Endothelial cell of umbilical vein (primary cell): ENCODE results near the gene PRLR. TPM values are rescaled to one million over a fixed set of nuclear protein-coding genes. Genes with fewer than 3 reads are reported as not detected.

Source experiments
- BruUV-seq: library from RNA; stranded (reverse); fragments of 400-500 nt; replicated peaks from 2 replicates; lab custom pipeline; 2021; lab: Mats Ljungman, UMichigan
- CTCF ChIA-PET: fragments of 300-600, 350-600 bp; sonication (Branson Sonifier 250); formaldehyde crosslinking; loops from one replicate; lab custom pipeline; 2021; ENCODE audit warnings: antibody characterized with exemption, inconsistent platforms; lab: Charles Lee
- POLR2A ChIA-PET: fragments of 300-600, 350-600 bp; sonication (Branson Sonifier 250); formaldehyde crosslinking; loops from one replicate; lab custom pipeline; 2021; ENCODE audit warnings: antibody characterized with exemption, inconsistent platforms; lab: Charles Lee
- DNase-seq: peaks from one replicate; pipeline ENCODE4 v3.0.0-alpha.2; 2011; ENCODE audit warnings: low read depth, low spot score
- FAIRE-seq: peaks from 2 replicates; lab custom pipeline; 2011; peaks lifted over from hg19 to GRCh38; lab: Jason Lieb, UNC
- H2AFZ ChIP-seq: 2 replicates; pipeline ENCODE4 v1.6.0; 2012; ENCODE audit warnings: low read depth, low read length, control low read depth, inconsistent platforms
- H3K27ac ChIP-seq: 2 replicates; pipeline ENCODE4 v1.5.1; 2011; ENCODE audit warnings: low read depth, mild to moderate bottlenecking, control low read depth, low read length, moderate library complexity; ENCODE audit not compliant: insufficient read depth
- H3K27me3 ChIP-seq, 2 experiments: 2 replicates each; pipeline versions ENCODE4 v1.6.0 to v1.6.1; 2011; ENCODE audit warnings: low read length in 2 of 2, mixed read lengths in 1 of 2; ENCODE audit not compliant: control insufficient read depth in 2 of 2, insufficient read depth in 2 of 2
- H3K36me3 ChIP-seq, 2 experiments: 2 replicates in 1 of 2; 3 replicates in 1 of 2; pipeline ENCODE4 v1.5.1; 2011; ENCODE audit warnings: low read length in 2 of 2, mild to moderate bottlenecking in 1 of 2, moderate library complexity in 1 of 2; ENCODE audit not compliant: control insufficient read depth in 2 of 2, insufficient read depth in 2 of 2; ENCODE audit errors: extremely low read depth in 1 of 2
- H3K4me1 ChIP-seq: 3 replicates; pipeline ENCODE4 v1.5.1; 2011; ENCODE audit warnings: mild to moderate bottlenecking, low read length; ENCODE audit not compliant: control insufficient read depth, insufficient read depth; ENCODE audit errors: extremely low read depth
- H3K4me2 ChIP-seq: 2 replicates; pipeline ENCODE4 v1.6.1; 2011; ENCODE audit warnings: low read length, control low read depth, mixed read lengths; ENCODE audit not compliant: insufficient read depth
- H3K4me3 ChIP-seq, 3 experiments: fragments of 200-600 bp in 1 of 3; sonication (generic), shearing (Covaris generic) in 1 of 3; replicated peaks in 1 of 3; 2 replicates each; pipeline ENCODE4 v1.5.1; 2011 to 2016; ENCODE audit warnings: control low read depth in 3 of 3, low read length in 3 of 3, mild to moderate bottlenecking in 2 of 3, inconsistent platforms in 1 of 3, low read depth in 1 of 3, moderate library complexity in 1 of 3; ENCODE audit not compliant: insufficient read depth in 1 of 3
- H3K79me2 ChIP-seq: 2 replicates; pipeline ENCODE4 v1.6.0; 2012; ENCODE audit warnings: low read length, inconsistent platforms; ENCODE audit not compliant: control insufficient read depth, insufficient read depth
- H3K9ac ChIP-seq: replicated peaks from 2 replicates; pipeline ENCODE3; 2011; ENCODE audit warnings: low read length, control low read depth; ENCODE audit not compliant: insufficient read depth; ENCODE audit errors: extremely low read depth
- H3K9me1 ChIP-seq: replicated peaks from 3 replicates; pipeline ENCODE4 v1.6.0; 2011; ENCODE audit warnings: mild to moderate bottlenecking, low read length; ENCODE audit not compliant: control insufficient read depth, insufficient read depth; ENCODE audit errors: extremely low read depth
- H3K9me3 ChIP-seq: replicated peaks from 2 replicates; pipeline ENCODE4 v1.5.1; 2012; ENCODE audit warnings: low read length, inconsistent platforms; ENCODE audit not compliant: control insufficient read depth, insufficient read depth
- H4K20me1 ChIP-seq: replicated peaks from 2 replicates; pipeline ENCODE3; 2011; ENCODE audit warnings: mild to moderate bottlenecking, low read length; ENCODE audit not compliant: control insufficient read depth, insufficient read depth; ENCODE audit errors: extremely low read depth
- EZH2 ChIP-seq: IDR thresholded peaks from 2 replicates; pipeline ENCODE4 v1.6.1; 2012; ENCODE audit warnings: borderline replicate concordance, low read depth, mild to moderate bottlenecking, moderate library complexity, low read length, inconsistent platforms; ENCODE audit not compliant: severe bottlenecking
- FOS ChIP-seq: IDR thresholded peaks from 2 replicates; pipeline ENCODE4 v1.6.1; 2011; ENCODE audit warnings: mild to moderate bottlenecking, low read length, moderate library complexity, borderline replicate concordance; ENCODE audit not compliant: insufficient read depth
- GATA2 ChIP-seq: IDR thresholded peaks from 2 replicates; pipeline ENCODE4 v1.7.0; 2011; ENCODE audit warnings: low read depth, mild to moderate bottlenecking, moderate library complexity, mixed read lengths, low read length; ENCODE audit not compliant: insufficient read length, insufficient read depth
- JUN ChIP-seq: IDR thresholded peaks from 2 replicates; pipeline ENCODE4 v1.6.1; 2011; ENCODE audit warnings: borderline replicate concordance, low read depth; ENCODE audit not compliant: insufficient read length, insufficient read depth
- MYC ChIP-seq: IDR thresholded peaks from one replicate; pipeline ENCODE4 v1.6.1; 2011; ENCODE audit warnings: mild to moderate bottlenecking, low read depth, low read length
- POLR2A ChIP-seq: IDR thresholded peaks from 2 replicates; pipeline ENCODE4 v1.6.1; 2012; ENCODE audit warnings: low read depth, mild to moderate bottlenecking, control low read depth, low read length
- POLR2AphosphoS5 ChIP-seq: IDR thresholded peaks from 2 replicates; pipeline ENCODE4 v1.6.1; 2012; ENCODE audit warnings: low read depth, mild to moderate bottlenecking, control low read depth, low read length, moderate library complexity; ENCODE audit not compliant: insufficient read depth
- dilution Hi-C: fragments of 300-500 bp; cut with MboI; formaldehyde crosslinking; loops from one replicate; pipeline ENCODE4 v1.15.0; 2019; ENCODE audit warnings: low sequenced_read_pairs; ENCODE audit not compliant: extremely low pct_ligation_motif_present
- intact Hi-C: fragments of 100-400 bp; cut with micrococcal nuclease; formaldehyde crosslinking; loops from one replicate; pipeline ENCODE4 v1.10.0; 2022
- polyA plus RNA-seq, 4 experiments: library from polyadenylated mRNA; depleted of rRNA in 3 of 4; stranded (reverse) in 3 of 4; unstranded in 1 of 4; fragments of >200 nt; gene quantifications; 2 replicates each; pipeline versions ENCODE4 v1.2.1 to v1.2.3, GENCODE V29; 2011 to 2012; ENCODE audit warnings: missing spikeins in 1 of 4
- total RNA-seq: library from RNA; stranded (reverse); gene quantifications from 2 replicates; pipeline ENCODE4 v1.2.3, GENCODE V29; 2021
- TF ChIP-seq, protein P1 (sequence below): IDR thresholded peaks from 2 replicates; pipeline ENCODE4 v1.6.1; 2011; ENCODE audit not compliant: insufficient read depth, insufficient read length
- TF ChIP-seq, protein P2 (sequence below), 2 donors: IDR thresholded peaks; 1 replicate in 1 of 2; 2 replicates in 1 of 2; pipeline ENCODE4 v1.5.1; 2011; ENCODE audit warnings: low read length in 2 of 2, mild to moderate bottlenecking in 2 of 2, moderate library complexity in 2 of 2, control low read depth in 1 of 2, inconsistent platforms in 1 of 2, low read depth in 1 of 2; ENCODE audit not compliant: insufficient read depth in 1 of 2; ENCODE audit errors: extremely low read depth in 1 of 2

Gene PRLR
- total and polyA plus RNA-seq, 2 donors (not counting 3 experiments of a cell fraction or from before 2014, with no cell fraction given) = not detected

DNA sequence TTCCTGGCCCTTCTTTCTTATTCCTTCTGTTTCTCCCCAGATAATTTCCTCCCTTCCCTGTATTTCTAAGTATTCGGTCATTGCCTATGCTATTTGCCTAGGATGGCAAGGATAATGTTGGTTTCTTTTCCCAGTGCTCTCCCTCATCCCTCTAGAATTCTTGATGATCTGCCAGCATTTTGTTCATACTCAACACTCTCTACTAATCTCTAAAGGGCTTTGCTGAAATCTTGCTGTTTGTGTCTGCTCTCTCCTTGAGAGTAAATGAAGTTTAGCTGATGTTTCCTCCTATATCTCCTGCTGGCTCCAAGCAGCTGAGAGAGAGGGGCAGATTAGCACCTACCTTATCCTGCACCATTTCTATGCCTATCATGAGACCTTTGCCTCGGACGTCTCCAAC, 220.6 kb downstream of the PRLR start:
- Histone ChIP-seq H3K36me3 (no peaks in the 10 kb centered on the region), H4K20me1 (no peaks in the 10 kb centered on the region), H3K79me2 (no peaks in the 10 kb centered on the region), H3K4me2 (no peak overlapping the region), H3K9me1 (no peaks in the 10 kb centered on the region), H3K4me3 (no peak overlapping the region), H3K9ac (no peak overlapping the region), H2AFZ (no peak overlapping the region), H3K4me1 (no peaks in the 10 kb centered on the region), H3K9me3 (no peaks in the 10 kb centered on the region), H3K27ac (no peak overlapping the region), H3K27me3 (peaks cover 0 to 4% of the 10 kb centered on the region in 2 experiments)
- intact Hi-C loops = no loop called here
- TF ChIP-seq POLR2A = no peak
- TF ChIP-seq, protein P1, sequence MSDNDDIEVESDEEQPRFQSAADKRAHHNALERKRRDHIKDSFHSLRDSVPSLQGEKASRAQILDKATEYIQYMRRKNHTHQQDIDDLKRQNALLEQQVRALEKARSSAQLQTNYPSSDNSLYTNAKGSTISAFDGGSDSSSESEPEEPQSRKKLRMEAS = no peak
- TF ChIP-seq JUN = no peak
- TF ChIP-seq FOS = no peak
- TF ChIP-seq, protein P2, sequence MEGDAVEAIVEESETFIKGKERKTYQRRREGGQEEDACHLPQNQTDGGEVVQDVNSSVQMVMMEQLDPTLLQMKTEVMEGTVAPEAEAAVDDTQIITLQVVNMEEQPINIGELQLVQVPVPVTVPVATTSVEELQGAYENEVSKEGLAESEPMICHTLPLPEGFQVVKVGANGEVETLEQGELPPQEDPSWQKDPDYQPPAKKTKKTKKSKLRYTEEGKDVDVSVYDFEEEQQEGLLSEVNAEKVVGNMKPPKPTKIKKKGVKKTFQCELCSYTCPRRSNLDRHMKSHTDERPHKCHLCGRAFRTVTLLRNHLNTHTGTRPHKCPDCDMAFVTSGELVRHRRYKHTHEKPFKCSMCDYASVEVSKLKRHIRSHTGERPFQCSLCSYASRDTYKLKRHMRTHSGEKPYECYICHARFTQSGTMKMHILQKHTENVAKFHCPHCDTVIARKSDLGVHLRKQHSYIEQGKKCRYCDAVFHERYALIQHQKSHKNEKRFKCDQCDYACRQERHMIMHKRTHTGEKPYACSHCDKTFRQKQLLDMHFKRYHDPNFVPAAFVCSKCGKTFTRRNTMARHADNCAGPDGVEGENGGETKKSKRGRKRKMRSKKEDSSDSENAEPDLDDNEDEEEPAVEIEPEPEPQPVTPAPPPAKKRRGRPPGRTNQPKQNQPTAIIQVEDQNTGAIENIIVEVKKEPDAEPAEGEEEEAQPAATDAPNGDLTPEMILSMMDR (IDR thresholded peaks at IDR 0.05; ENCODE audit: extremely low read depth in 1 of 2, insufficient read depth in 1 of 2, low read depth in 1 of 2, low read length in 2 of 2) = no peak
- no peak for TF ChIP-seq POLR2AphosphoS5
- TF ChIP-seq MYC = no peak
- TF ChIP-seq GATA2 = no peak
- TF ChIP-seq EZH2 = no peak
- no peak for FAIRE-seq
- no peak for DNase-seq
- ChIA-PET CTCF (no interaction called here), POLR2A (no interaction called here)
- dilution Hi-C loops = no loop called here
- no TSS peak for BruUV-seq
